OCI-LY7 (cell line): Measurements from ENCODE around the gene ADCY1.

ENCODE experiments used
- CTCF ChIP-seq: fragments of 200-600 bp; sonication (generic); conservative IDR thresholded peaks from 2 replicates; pipeline ENCODE4 v1.5.1; 2014; ENCODE audit warnings: mild to moderate bottlenecking, antibody characterized with exemption, low read length, moderate library complexity, mixed read lengths
- EZH2phosphoT487 ChIP-seq: fragments of 200-600 bp; sonication (generic); IDR thresholded peaks from 2 replicates; pipeline ENCODE4 v1.6.1; 2018; ENCODE audit warnings: low read depth, borderline replicate concordance, mild to moderate bottlenecking, mixed run types, antibody characterized with exemption, low read length, moderate library complexity, mixed read lengths

DNA sequence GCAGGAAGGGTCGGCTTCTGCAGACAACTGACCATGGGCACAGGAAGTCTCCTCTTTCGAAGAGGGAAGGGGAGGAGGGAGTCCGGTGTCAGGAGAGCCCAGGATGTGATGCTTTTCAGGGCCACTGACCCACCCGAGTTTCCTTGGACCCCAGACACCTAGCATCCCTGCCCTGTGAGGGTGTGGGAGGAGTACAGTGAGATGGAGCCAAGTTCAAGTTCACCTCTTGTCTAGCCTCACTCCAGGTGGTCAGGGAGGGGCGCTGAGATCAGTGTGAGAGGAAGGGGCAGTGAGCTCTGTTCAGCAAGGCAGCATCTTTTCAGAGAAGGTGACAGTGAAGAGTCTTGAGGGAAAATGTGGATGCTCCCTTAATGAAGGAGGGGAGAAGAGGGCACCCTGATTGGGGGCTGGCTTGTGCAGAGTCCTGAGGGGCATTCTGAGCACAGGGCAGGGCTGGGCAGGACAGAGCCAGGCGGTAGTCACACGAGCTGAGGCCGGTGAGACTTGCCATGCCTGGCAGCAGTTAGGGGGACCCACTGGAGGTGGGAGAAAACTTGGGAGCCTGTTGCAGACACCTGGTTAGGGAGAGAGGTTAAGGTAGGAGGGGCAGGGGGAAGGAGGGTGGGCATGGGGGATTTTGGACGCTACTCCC lies 49.7 kb downstream of the ADCY1 start:
- TF ChIP-seq CTCF (no peak), EZH2phosphoT487 (no peak)
